GM03348 (cell line): ENCODE results near the gene ROBO1.

Experiments
- DNase-seq: peaks from one replicate; pipeline ENCODE4 v3.0.0; 2012; ENCODE audit warnings: low spot score

The ROBO1 gene

DNA sequence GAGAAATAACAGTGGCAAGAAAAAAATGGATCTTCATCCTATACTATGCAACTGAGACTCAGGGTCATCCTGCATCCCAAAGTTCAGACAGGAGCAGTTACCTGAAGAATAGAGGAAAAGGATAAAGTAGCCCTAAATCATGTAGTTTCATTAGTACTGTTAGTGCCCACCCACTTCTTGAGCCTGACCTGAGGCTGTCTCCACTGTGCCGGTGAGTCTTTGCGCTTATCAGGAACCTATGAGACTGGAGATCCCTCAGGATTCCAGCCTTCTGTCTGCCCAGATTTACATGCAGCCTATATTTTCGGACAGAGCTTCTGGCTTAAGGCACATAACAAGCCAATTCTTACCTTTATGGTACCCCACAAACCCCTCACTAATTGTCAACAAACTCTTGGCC is 791.6 kb downstream of the ROBO1 start:
- no peak for DNase-seq

DNA sequence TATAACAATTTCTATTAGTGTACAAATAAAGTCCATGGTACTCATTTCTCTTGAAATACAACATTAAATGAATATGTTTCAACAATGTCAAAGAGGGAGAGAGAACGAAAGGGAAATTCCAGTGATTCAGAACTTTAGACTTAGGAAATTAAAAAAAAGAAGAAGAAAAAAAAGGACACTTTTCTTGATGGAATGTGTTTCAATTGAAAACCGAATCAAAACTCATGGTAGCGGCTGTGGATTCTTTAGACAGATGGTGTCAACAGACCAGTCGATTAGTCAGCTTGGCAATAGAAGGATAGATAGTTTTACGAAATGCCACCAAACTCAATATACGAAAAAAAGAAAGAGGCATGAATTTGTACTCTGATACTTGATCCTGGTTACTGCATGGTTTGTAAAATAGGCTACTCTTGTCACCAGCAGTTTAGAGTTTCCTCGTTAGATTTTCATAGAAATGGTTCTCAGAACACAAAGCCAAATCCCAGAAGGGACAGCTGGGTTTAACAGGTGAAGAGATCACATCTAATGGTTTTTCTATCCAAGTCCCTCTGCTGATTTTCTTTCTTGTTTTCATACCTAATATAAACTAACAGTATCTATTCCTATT is 793.5 kb downstream of the ROBO1 start:
- peak; percentile 51 for DNase-seq

- no peak for DNase-seq
Measured at GRCh38 chr3:78972617-78973301, 795.0 kb downstream of the ROBO1 start.

- no peak for DNase-seq
Measured at GRCh38 chr3:78970656-78971055, 797.1 kb downstream of the ROBO1 start.

- peak; percentile 77 for DNase-seq
Measured at GRCh38 chr3:78969483-78969882, 798.3 kb downstream of the ROBO1 start.

GRCh38 chr3:78967061-78967460 is 800.7 kb downstream of the ROBO1 start:
- DNase-seq = no peak

DNA sequence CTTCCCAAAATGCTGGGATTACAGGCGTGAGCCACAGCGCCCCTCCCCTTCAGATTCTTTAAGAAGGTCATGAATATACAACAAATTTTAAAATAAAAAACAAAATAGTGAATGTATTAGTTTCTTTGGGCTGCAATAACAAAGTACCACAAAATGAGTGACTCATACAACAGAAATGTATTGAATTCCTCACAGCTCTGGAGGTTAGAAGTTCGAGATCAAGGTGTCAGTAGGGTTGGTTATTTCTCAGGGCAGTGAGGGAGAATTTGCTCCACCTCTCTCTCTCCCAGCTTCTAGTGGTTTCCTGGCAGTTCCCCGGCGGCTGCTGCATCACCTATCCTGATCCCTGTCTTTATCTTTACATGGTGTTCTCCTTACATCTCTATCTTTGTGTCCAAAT is 804.0 kb downstream of the ROBO1 start:
- no peak for DNase-seq

DNA sequence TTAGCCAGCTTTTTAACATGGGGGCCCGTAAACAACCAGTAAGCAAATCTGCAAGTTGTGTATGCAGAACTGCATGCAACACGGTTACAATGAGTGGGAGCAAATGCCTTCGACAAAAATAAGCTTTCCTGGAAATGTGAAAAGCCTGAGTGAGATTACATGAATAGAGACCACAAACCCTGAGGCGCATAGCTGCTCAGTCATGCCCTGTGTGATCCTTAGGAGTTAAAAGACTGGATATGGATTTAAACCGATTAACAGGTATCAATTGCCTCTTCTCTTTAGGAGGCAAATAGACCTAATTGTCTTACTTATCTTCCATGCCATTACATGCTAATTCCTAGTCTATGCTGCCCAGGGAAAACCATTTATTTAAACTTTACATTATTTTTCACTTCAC is 810.3 kb downstream of the ROBO1 start:
- DNase-seq = no peak

DNA sequence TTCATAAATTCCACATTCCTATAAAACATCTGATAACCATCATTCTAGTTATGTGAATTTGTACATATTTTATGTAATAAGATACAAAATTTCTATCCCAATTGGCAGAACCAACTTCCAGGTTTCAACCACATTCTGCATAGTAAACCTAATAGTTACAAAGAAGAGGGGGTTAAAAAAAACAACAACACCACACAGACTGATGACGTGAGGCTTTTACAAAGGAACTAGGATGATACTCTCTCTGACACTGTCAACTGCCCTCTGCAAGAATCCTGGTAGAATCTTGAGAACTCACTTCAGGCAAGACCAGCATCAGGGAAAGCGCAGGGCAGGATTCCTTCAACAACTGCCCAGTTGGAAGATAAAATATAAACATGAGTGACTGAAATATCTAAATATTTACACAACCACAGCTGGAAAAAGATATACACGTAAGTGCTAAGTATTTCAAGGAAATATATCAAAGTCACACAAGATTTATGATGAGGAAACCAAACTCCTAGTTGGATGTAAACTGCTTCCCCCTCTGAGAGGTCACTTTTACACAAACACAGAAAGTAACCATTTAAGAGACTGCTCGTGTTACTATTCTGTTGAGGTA is 816.4 kb downstream of the ROBO1 start:
- no peak for DNase-seq

DNA sequence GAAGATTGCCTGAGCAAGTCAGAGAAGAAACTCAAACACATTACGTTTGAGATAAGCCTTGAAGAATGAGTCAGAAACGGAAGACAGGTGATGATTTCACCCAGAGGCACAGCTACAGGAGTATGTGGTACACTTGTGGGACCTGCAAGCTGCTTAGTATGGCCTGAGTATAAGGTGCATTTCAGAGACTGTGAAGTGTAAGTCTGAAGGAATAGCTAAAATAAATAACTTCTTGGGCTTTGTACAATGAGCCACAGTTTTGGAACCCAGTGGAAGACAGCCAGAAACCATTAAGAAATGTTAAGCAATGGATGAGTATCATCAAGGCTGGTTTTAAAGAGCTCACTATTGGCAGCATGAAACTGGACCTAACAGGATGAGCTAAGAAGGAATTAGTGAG is 826.2 kb downstream of the ROBO1 start:
- peak; percentile 84 for DNase-seq

GRCh38 chr3:78940626-78941025 is 827.2 kb downstream of the ROBO1 start:
- no peak for DNase-seq

DNA sequence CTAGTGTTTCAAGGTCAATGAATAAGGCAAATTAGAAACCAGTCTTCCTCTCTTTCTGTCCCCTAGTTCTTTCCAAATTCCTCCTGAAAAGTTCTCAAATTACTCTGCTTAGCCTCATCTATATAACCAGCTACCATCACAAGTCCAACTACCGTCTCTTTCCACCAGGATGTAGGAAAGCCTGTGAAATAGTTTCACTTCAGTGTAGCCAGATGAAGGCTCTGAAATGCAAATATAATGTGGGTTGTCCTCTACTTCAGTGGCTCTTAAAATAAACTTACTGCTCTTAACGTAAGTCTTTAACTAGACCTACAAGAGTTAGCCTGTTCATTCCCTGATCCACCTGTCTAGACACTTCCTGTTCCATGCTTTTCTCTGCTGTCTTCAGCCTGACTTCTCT is 827.7 kb downstream of the ROBO1 start:
- no peak for DNase-seq

- no peak for DNase-seq
Measured at GRCh38 chr3:78937475-78937874, 830.3 kb downstream of the ROBO1 start.

GRCh38 chr3:78927759-78928158 is 840.0 kb downstream of the ROBO1 start:
- no peak for DNase-seq

- DNase-seq = no peak
Measured at GRCh38 chr3:78926523-78926922, 841.3 kb downstream of the ROBO1 start.

DNA sequence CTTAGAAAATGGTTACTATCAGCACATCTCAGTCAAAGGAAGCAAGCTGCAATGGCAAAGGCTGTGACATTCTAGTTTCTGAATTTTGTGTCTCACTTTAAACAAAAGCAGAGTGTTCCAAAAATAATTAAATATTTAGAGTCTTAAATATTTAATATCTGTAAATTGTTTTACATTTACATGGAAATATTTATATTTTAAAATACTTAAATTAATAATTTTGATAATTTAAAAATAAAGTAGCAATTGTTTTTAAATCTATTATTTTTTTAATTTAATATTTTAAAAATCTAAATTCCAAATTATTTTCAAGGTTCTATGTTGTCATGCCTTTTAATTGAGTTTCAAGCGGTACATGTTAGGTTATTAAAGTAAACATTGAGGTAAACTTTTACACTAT is 843.1 kb downstream of the ROBO1 start:
- no peak for DNase-seq

DNA sequence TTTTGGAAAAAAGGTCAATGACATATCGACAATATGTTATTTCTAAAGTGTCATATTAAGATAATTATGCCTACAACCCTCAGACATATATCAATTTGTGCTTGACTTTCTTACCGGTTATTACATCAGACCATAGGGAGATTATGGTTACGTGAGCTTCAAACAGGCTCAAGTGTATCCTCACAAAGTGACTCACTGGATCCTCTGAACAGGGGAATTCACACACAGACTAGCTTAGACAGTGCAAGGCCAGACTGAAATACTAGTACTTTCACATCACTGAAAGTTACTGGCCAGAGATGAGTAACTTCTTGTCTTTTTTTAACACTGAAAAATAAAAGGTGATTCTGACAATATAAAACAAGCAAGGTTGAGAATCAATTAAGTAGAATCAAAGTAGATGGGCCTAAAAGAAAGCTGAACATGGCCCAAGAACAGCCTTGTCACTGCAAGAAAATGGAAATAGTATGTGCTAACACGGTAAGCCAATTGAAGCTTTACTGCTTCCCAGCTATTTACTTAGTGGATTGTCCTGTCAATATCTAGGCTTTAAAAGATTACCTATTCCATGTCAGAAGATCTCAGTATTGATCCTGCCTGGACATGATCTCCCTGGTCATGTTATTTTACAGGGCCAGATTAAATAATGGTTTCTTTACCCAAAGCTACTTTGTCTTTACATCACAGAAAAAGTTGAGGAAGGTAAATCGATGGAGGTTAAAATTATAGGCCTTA is 848.6 kb downstream of the ROBO1 start:
- peak; percentile 71 for DNase-seq

DNA sequence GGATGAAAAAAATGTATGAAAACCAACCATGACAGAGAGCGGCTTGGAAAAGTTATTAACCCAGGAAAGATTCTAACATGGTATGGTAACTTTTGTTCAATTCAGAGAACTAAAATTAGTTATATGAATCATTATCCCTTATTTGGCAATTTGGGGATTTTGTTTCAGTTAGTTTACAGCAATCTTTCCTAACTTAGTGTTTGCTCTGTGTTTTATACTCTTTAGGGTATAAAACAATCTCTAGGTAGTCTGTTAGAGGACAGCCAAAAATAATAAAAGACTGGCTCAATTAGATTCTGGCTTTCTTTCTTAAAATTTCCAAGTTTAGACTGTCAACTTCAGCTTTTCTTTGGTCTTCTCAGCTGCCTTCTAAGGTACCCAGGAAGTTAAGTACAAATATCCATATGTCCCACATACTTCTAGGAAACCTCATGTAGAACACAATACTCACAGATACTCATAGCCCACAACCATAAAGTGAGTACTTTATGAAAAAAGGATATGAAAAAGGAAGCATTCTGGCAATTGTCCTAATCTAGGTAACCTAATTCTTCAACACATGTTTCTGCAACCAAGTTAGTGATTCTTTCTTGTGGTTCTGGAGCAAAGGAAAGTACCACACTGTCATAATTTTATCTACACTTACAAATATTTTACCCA is 849.3 kb downstream of the ROBO1 start:
- peak; percentile 4 for DNase-seq

DNA sequence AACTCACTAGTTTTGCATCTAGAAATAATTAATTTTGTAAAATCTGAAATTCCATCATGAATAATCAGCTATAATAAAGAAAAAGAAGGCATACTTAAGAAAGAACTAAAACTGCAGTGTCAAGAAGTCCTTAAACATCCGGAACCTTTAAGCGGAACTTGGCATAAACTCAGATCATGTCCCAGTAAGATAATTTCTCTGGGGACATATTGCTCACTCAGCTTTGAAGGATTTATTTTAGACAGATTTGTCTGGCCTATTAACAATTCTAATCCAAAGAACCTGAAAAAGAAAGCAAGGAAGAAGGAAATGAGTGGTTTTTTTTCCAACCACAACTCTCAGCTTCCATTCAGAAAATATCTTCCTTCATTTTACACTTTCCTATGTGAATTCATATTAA is 850.3 kb downstream of the ROBO1 start:
- DNase-seq = no peak

DNA sequence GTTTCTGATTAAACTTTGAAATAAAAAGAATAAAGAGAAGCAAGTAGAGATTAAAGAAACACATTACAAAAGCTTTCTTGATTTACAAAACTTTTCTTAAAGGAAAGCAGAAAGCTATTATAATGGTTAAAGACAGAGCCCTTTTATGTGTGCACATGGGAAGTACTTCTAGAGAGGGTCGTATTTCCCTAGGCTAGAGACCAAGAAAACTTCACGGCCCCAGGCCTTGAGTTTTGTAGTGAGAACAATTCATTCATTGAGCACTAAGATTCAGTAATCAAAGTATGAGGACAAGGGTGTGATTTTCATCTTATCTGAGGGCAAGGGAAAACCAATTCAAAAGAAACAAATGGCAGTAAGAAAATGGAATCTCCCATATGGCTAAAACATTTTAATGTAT is 854.1 kb downstream of the ROBO1 start:
- no peak for DNase-seq

DNA sequence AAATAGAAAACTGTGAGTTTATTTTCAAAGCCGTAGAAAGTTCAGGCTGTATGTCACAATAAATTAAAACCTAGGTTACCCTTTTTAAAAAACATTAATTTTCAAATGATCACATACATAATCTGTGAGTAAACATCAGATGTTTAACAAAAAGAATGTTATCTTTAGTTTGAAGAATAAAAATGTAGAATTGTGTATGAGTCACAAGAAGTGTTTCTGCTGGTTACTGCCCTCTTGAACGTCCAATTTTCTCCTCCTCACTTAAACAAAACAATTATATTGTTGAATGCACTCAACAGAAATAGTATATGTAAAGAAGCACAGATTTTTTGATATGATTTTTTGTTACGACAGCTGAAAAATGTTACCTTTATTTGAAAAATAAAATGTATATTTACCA is 855.1 kb downstream of the ROBO1 start:
- DNase-seq = no peak

- no peak for DNase-seq
Measured at GRCh38 chr3:78912259-78912658, 855.5 kb downstream of the ROBO1 start.

DNA sequence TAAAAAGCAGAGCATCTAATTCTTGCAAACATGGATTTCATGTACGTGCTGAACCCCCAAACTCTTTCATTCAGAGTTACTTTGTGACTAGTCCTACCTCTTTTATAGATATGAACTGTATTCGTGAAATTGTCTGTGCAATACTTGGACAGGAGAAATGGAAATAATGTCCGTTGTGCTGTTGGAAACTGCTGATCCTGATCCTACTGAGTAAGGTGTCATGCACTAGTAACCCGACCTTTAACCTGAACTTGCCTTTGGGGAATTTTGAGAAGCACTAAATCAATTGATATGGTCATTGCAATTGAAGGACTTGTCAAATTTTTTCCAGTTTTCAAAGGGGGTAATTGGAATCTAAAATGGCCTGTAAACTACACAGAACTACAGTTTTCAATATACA is 856.4 kb downstream of the ROBO1 start:
- DNase-seq = no peak
